OCI-LY1 (cell line): Measurements from ENCODE around the gene DNHD1.

Experiments used
- CTCF ChIP-seq: fragments of 200-600 bp; sonication (generic), shearing (Covaris generic); IDR thresholded peaks from 2 replicates; pipeline ENCODE4 v1.5.1; 2017; ENCODE audit warnings: mild to moderate bottlenecking, antibody characterized with exemption, low read length, moderate library complexity, mixed read lengths
- EZH2 ChIP-seq: fragments of 200-600 bp; sonication (generic), shearing (Covaris generic); IDR thresholded peaks from 2 replicates; pipeline ENCODE4 v1.8.0; 2017; ENCODE audit warnings: borderline replicate concordance, mixed run types, mild to moderate bottlenecking, antibody characterized with exemption, low read length, moderate library complexity, mixed read lengths

GRCh38 chr11:6599881-6600390 lies 102.9 kb downstream of the DNHD1 start:
- TF ChIP-seq CTCF (no peak), EZH2 (no peak)
